Astrocyte (in vitro differentiated cells and primary cell): Measurements from ENCODE around the gene SMOC2. TPM values are rescaled to one million over a fixed set of nuclear protein-coding genes. Genes with fewer than 3 reads are reported as not detected.

ENCODE experiments used
- DNase-seq: peaks from one replicate; pipeline ENCODE4 v3.0.0-alpha.2; 2010; ENCODE audit warnings: low read depth
- FAIRE-seq: peaks from 2 replicates; lab custom pipeline; 2011; peaks lifted over from hg19 to GRCh38; lab: Jason Lieb, UNC
- H2AFZ ChIP-seq: 2 replicates; pipeline ENCODE4 v1.6.0; 2012; ENCODE audit warnings: low read depth, low read length, inconsistent platforms
- H3K27ac ChIP-seq: 2 replicates; pipeline ENCODE4 v1.5.1; 2011; ENCODE audit warnings: low read depth, low read length, inconsistent platforms
- H3K27me3 ChIP-seq: 2 replicates; pipeline ENCODE4 v1.6.0; 2011; ENCODE audit warnings: low read length, inconsistent platforms; ENCODE audit not compliant: insufficient read depth
- H3K36me3 ChIP-seq: 2 replicates; pipeline ENCODE4 v1.5.1; 2011; ENCODE audit warnings: low read length, inconsistent platforms; ENCODE audit not compliant: insufficient read depth
- H3K4me1 ChIP-seq: 2 replicates; pipeline ENCODE4 v1.5.1; 2011; ENCODE audit warnings: low read length, inconsistent platforms; ENCODE audit not compliant: insufficient read depth
- H3K4me2 ChIP-seq: 2 replicates; pipeline ENCODE4 v1.6.0; 2012; ENCODE audit warnings: low read length, inconsistent platforms
- H3K4me3 ChIP-seq: 2 replicates; pipeline ENCODE4 v1.5.1; 2011; ENCODE audit warnings: low read depth, mild to moderate bottlenecking, low read length, inconsistent platforms; ENCODE audit not compliant: insufficient read depth
- H3K79me2 ChIP-seq: 2 replicates; pipeline ENCODE4 v1.6.0; 2012; ENCODE audit warnings: mild to moderate bottlenecking, low read length, inconsistent platforms; ENCODE audit not compliant: insufficient read depth
- H3K9ac ChIP-seq: 2 replicates; pipeline ENCODE4 v1.6.0; 2012; ENCODE audit warnings: mild to moderate bottlenecking, low read length, inconsistent platforms
- H3K9me3 ChIP-seq: 2 replicates; pipeline ENCODE4 v1.5.1; 2012; ENCODE audit warnings: low read depth, mild to moderate bottlenecking, low read length, inconsistent platforms; ENCODE audit not compliant: insufficient read depth
- H4K20me1 ChIP-seq: 2 replicates; pipeline ENCODE4 v1.6.0; 2012; ENCODE audit warnings: low read length, inconsistent platforms; ENCODE audit not compliant: insufficient read depth
- H3K27ac Mint-ChIP-seq: one replicate; pipeline ENCODE4 v1.8.0; 2021; ENCODE audit warnings: mild to moderate bottlenecking, mixed read lengths; ENCODE audit not compliant: unreplicated experiment
- H3K27me3 Mint-ChIP-seq: one replicate; pipeline ENCODE4 v1.8.0; 2021; ENCODE audit warnings: low read depth, mixed read lengths; ENCODE audit not compliant: unreplicated experiment
- H3K36me3 Mint-ChIP-seq: one replicate; pipeline ENCODE4 v1.8.0; 2021; ENCODE audit warnings: low read depth, mixed read lengths; ENCODE audit not compliant: unreplicated experiment
- H3K4me1 Mint-ChIP-seq: one replicate; pipeline ENCODE4 v1.8.0; 2021; ENCODE audit warnings: low read depth, mixed read lengths; ENCODE audit not compliant: unreplicated experiment
- H3K4me3 Mint-ChIP-seq: one replicate; pipeline ENCODE4 v1.8.0; 2021; ENCODE audit warnings: mild to moderate bottlenecking, moderate library complexity, mixed read lengths; ENCODE audit not compliant: unreplicated experiment
- H3K9me3 Mint-ChIP-seq: one replicate; pipeline ENCODE4 v1.8.0; 2021; ENCODE audit warnings: mild to moderate bottlenecking, mixed read lengths; ENCODE audit not compliant: unreplicated experiment
- EZH2 ChIP-seq: IDR thresholded peaks from 2 replicates; pipeline ENCODE4 v1.6.1; 2012; ENCODE audit warnings: mild to moderate bottlenecking, low read length, inconsistent platforms; ENCODE audit not compliant: insufficient read depth
- total RNA-seq: library from RNA; stranded (reverse); gene quantifications from 2 replicates; pipeline ENCODE4 v1.2.1, GENCODE V29; 2021
- TF ChIP-seq, protein P1 (sequence below): IDR thresholded peaks from 2 replicates; pipeline ENCODE4 v1.5.1; 2011; ENCODE audit warnings: low read depth, mild to moderate bottlenecking, inconsistent platforms, low read length, moderate library complexity; ENCODE audit not compliant: insufficient read depth

Gene SMOC2
- total RNA-seq, 1 donor from 2014 or later, result 0.93 TPM

DNA sequence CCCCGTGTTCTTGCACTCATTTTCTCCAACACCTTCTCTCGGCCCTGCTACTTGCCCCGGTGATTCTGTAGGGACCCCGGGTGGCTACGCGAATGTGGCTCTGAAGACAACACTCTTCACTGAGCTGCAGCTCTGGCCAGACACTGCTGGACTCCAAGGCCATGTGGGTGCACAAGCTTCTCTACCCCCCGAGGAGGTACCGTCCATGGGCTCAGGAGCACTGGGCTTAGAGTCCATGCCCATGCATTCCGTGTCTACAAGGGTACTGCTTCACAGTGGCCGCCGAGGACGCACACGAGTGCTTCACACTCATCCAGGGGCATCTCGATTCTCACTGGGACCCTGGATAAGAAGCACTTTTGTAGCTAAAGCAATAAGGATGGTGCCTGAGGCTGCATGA, 59.5 kb downstream of the SMOC2 start:
- H3K4me1 Mint-ChIP-seq, result peaks cover 2% of the 10 kb centered on the region
- H3K27me3 ChIP-seq, result no peaks in the 10 kb centered on the region

DNA sequence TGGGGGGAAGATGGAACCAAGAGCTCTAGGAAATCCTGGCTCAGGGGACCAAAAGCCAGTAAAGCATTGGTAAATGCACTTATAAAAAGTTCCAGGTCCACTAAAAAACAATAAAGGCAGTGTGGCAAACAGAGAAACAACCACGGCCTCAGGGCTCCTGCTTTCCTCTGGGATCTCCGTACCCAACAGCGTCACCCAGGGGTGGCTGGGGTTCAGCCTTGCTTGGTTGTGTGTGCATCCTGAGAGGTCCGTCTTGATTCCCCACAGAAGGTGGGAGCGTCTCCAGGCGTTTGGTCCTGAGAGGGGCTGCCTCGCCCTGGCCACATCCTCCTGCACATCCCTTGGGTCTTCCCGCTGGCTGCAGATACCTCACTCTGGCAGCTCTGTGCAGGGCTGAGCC, 60.6 kb downstream of the SMOC2 start:
- H3K4me1 Mint-ChIP-seq, result no peaks in the 10 kb centered on the region
- TF ChIP-seq, protein P1, sequence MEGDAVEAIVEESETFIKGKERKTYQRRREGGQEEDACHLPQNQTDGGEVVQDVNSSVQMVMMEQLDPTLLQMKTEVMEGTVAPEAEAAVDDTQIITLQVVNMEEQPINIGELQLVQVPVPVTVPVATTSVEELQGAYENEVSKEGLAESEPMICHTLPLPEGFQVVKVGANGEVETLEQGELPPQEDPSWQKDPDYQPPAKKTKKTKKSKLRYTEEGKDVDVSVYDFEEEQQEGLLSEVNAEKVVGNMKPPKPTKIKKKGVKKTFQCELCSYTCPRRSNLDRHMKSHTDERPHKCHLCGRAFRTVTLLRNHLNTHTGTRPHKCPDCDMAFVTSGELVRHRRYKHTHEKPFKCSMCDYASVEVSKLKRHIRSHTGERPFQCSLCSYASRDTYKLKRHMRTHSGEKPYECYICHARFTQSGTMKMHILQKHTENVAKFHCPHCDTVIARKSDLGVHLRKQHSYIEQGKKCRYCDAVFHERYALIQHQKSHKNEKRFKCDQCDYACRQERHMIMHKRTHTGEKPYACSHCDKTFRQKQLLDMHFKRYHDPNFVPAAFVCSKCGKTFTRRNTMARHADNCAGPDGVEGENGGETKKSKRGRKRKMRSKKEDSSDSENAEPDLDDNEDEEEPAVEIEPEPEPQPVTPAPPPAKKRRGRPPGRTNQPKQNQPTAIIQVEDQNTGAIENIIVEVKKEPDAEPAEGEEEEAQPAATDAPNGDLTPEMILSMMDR, result no peak
- TF ChIP-seq EZH2, result no peak
- Histone ChIP-seq H3K9me3 (no peaks in the 10 kb centered on the region), H4K20me1 (no peaks in the 10 kb centered on the region), H3K36me3 (no peaks in the 10 kb centered on the region), H2AFZ (no peak overlapping the region), H3K27me3 (no peaks in the 10 kb centered on the region), H3K4me3 (no peak overlapping the region), H3K79me2 (no peaks in the 10 kb centered on the region), H3K9ac (no peak overlapping the region), H3K4me2 (no peak overlapping the region), H3K27ac (no peak overlapping the region), H3K4me1 (no peaks in the 10 kb centered on the region)
- no peak overlapping the region for H3K4me3 Mint-ChIP-seq
- FAIRE-seq (no peak), DNase-seq (no peak)
- H3K27me3 Mint-ChIP-seq, result peaks cover 26% of the 10 kb centered on the region
- H3K27ac Mint-ChIP-seq, result no peak overlapping the region
- H3K9me3 Mint-ChIP-seq, result no peaks in the 10 kb centered on the region
- H3K36me3 Mint-ChIP-seq, result no peaks in the 10 kb centered on the region

More for the DNA sequence above, 59.5 kb downstream of the SMOC2 start:
- Histone ChIP-seq H3K9me3 (no peaks in the 10 kb centered on the region), H3K27ac (no peak overlapping the region), H3K4me2 (no peak overlapping the region), H3K79me2 (no peaks in the 10 kb centered on the region), H3K9ac (no peak overlapping the region), H3K4me3 (no peak overlapping the region), H3K4me1 (no peaks in the 10 kb centered on the region), H4K20me1 (no peaks in the 10 kb centered on the region), H3K36me3 (no peaks in the 10 kb centered on the region), H2AFZ (no peak overlapping the region)
- Mint-ChIP-seq H3K27me3 (peaks cover 26% of the 10 kb centered on the region), H3K27ac (no peak overlapping the region), H3K9me3 (no peaks in the 10 kb centered on the region), H3K36me3 (no peaks in the 10 kb centered on the region), H3K4me3 (no peak overlapping the region)
- no peak for FAIRE-seq
- no peak for DNase-seq
- TF ChIP-seq, protein P1, result no peak
- no peak for TF ChIP-seq EZH2

DNA sequence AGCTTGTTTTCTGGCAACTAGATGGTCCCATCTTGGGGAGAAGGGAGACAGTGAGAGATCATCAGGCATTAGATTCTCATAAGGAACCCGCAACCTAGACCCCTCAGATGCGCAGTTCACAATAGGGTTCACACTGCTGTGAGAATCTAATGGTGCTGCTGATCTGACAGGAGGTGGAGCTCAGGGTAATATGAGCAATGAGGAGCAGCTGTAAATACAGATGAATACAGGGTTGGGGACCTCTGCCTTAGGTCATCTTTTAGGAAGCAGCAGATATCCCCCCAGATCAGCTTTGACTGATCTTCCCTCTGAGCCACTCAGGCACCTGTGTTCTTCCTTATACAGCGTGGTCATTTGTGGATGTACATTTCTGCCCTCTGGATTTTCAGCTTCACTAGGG, 63.4 kb downstream of the SMOC2 start:
- H3K27ac ChIP-seq, result no peak overlapping the region
- no peaks in the 10 kb centered on the region for H3K27me3 ChIP-seq
- Mint-ChIP-seq H3K4me3 (no peak overlapping the region), H3K27me3 (peaks cover 43% of the 10 kb centered on the region), H3K9me3 (no peaks in the 10 kb centered on the region), H3K4me1 (no peaks in the 10 kb centered on the region), H3K27ac (no peak overlapping the region), H3K36me3 (no peaks in the 10 kb centered on the region)
- no peaks in the 10 kb centered on the region for H4K20me1 ChIP-seq
- no peaks in the 10 kb centered on the region for H3K79me2 ChIP-seq
- H2AFZ ChIP-seq, result no peak overlapping the region
- H3K4me3 ChIP-seq, result no peak overlapping the region
- FAIRE-seq (no peak), DNase-seq (no peak)
- H3K4me1 ChIP-seq, result no peaks in the 10 kb centered on the region
- H3K9me3 ChIP-seq, result no peaks in the 10 kb centered on the region
- H3K9ac ChIP-seq, result no peak overlapping the region
- no peaks in the 10 kb centered on the region for H3K36me3 ChIP-seq
- no peak for TF ChIP-seq EZH2
- TF ChIP-seq, protein P1, result no peak
- H3K4me2 ChIP-seq, result no peak overlapping the region
